GM20000 (cell line): ENCODE data around the gene DENND1A.

Experiments
- DNase-seq: peaks from one replicate; pipeline ENCODE4 v3.0.0; 2012; ENCODE audit warnings: low spot score
- TF ChIP-seq, protein P1 (sequence below): IDR thresholded peaks from 2 replicates; pipeline ENCODE4 v1.5.1; 2012; ENCODE audit warnings: mild to moderate bottlenecking, control low read depth; ENCODE audit errors: extremely low read depth, missing control alignments

The DENND1A gene

GRCh38 chr9:123605286-123605685 is 324.6 kb downstream of the DENND1A start:
- TF ChIP-seq, protein P1, sequence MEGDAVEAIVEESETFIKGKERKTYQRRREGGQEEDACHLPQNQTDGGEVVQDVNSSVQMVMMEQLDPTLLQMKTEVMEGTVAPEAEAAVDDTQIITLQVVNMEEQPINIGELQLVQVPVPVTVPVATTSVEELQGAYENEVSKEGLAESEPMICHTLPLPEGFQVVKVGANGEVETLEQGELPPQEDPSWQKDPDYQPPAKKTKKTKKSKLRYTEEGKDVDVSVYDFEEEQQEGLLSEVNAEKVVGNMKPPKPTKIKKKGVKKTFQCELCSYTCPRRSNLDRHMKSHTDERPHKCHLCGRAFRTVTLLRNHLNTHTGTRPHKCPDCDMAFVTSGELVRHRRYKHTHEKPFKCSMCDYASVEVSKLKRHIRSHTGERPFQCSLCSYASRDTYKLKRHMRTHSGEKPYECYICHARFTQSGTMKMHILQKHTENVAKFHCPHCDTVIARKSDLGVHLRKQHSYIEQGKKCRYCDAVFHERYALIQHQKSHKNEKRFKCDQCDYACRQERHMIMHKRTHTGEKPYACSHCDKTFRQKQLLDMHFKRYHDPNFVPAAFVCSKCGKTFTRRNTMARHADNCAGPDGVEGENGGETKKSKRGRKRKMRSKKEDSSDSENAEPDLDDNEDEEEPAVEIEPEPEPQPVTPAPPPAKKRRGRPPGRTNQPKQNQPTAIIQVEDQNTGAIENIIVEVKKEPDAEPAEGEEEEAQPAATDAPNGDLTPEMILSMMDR, result no peak
- no peak for DNase-seq

DNA sequence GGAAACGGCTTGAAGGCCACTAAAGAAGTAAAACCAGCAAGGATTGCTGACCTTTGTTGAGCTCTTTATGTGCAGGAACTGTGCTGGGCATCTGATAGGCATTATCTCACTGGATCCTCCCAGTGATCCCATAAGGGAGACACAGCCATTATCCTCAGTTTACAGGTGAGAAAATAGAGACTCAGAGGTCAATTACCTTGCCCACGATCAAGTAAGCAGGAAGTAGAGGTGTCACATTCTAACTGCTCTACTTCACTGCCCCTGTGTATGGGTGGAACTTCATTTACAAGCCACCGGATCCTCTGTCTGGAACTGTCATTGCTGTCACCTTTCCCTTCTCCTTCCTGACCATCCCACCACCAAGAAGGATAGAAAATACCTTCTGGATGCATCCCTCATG is 325.1 kb downstream of the DENND1A start:
- TF ChIP-seq, protein P1, result no peak
- DNase-seq, result no peak

DNA sequence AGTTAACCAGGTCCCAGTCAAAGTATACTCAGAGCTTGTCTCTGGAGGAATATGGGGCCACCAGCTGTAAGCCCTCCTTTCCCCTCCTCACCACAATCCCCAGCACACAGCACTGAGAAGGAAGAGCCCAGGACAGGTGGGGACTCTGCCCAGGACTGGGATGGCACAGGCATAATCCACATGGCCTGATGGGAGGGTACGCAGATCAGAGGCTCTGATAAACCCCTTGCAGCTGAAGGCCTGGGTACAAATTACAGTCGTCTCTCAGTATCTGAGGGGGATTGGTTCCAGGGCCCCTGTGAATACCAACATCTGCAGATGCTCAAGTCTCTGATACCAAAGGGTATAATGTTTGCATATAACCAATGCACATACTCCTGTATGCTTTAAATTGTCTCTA is 328.1 kb downstream of the DENND1A start:
- no peak for DNase-seq
- TF ChIP-seq, protein P1, result no peak

DNA sequence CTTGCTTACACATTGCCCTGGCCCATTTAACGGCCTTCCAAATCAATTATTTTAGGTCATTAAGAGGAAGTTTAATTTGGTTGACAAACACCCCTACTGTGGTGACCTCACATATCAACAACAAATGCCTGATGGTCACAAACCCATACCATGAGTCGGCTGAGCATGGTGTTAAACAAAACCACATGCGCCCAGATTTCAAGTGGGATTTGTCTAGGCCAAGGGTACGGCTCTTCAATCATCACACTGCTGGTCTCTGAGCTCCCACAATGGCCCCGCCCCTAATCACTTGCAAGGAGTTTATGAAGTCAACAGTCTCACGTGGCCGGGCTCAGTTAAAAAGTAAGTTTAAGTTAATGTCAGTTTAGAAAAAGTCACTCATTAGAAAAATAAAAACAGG is 330.1 kb downstream of the DENND1A start:
- TF ChIP-seq, protein P1, result no peak
- DNase-seq, result no peak

DNA sequence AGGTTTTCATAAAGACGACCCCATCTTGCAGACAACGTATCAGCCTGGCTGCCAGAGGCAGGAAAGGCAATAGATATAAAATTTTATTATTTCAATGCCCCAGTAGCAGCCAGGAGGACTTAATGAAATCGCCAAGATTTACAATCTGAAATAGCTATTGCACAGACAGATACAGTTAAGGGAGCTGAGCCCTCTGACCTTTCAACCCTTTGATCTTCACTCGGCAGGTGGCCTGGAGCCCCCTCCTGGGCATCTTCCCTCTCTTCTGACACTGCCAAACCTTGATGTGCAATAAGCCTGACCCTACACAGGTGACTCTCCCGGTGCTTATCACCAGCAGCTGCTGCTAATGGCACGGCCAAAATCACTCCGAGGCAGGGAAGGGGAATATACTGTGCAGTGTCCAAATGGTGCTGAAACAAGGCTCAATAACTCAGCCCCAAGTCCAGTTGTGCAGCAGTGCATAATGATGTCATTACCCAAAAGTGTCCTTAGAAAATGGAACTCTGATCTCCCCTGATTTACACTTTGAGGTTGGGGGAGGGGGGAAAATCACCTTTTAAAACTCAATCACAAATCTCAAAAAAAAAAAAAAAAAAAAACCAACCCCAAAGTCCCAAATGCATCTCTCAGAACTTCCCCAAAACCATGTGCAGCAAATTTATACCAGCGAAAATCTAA is 331.9 kb downstream of the DENND1A start:
- TF ChIP-seq, protein P1, result no peak
- DNase-seq, result no peak

DNA sequence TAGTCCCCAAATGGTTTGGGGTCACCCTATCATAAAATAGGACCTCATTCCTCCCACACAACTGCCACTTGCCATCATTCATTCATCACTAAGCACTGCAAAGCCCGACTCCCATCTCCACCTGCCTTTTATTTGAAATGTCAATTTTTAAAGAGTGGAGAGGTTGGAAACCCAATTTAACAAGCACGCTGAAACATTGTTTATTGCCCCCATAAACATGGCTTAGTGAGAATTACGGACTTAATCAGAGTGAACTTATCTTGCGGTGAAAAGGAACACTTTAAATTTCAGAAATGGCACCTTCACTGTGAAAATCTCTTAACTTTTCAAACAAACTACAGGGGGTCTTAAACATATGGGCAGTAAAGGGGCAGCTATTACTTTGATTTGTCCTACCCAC is 332.9 kb downstream of the DENND1A start:
- DNase-seq, result no peak

GRCh38 chr9:123591283-123591682 is 338.6 kb downstream of the DENND1A start:
- DNase-seq, result no peak
- TF ChIP-seq, protein P1, result no peak

More for the DNA sequence above, 332.9 kb downstream of the DENND1A start:
- TF ChIP-seq, protein P1, result no peak
